DND-41 (cell line): Measurements from ENCODE around the gene SHROOM2.

Source experiments
- ATAC-seq: fragments of 200-7000 bp; cut with Tn5 transposase; 3 replicates; pipeline ENCODE4 v1.9.1; 2021; ENCODE audit warnings: low read depth; ENCODE audit not compliant: insufficient read depth
- DNase-seq: peaks from one replicate; pipeline ENCODE4 v3.0.0-alpha.2; 2020
- H2AFZ ChIP-seq: 2 replicates; pipeline ENCODE4 v1.6.0; 2012; ENCODE audit warnings: low read depth, low read length
- H3K27ac ChIP-seq: 2 replicates; pipeline ENCODE4 v1.5.1; 2012; ENCODE audit warnings: low read length, inconsistent platforms
- H3K27me3 ChIP-seq: fragments of 200-600 bp; sonication (generic); 2 replicates; pipeline ENCODE4 v1.6.0; 2012; ENCODE audit warnings: low read length, mild to moderate bottlenecking, inconsistent platforms; ENCODE audit not compliant: insufficient read depth, poor library complexity
- H3K36me3 ChIP-seq: 2 replicates; pipeline ENCODE4 v1.5.1; 2012; ENCODE audit warnings: low read length, inconsistent platforms; ENCODE audit not compliant: insufficient read depth
- H3K4me1 ChIP-seq: 2 replicates; pipeline ENCODE4 v1.5.1; 2012; ENCODE audit warnings: mild to moderate bottlenecking, low read length; ENCODE audit not compliant: insufficient read depth
- H3K4me2 ChIP-seq: 2 replicates; pipeline ENCODE4 v1.6.0; 2012; ENCODE audit warnings: mild to moderate bottlenecking, moderate library complexity, low read length, inconsistent platforms; ENCODE audit not compliant: insufficient read depth
- H3K4me3 ChIP-seq, 2 experiments: fragments of 200-600 bp in 1 of 2; shearing (Covaris generic) in 1 of 2; 2 replicates each; pipeline ENCODE4 v1.5.1; 2012 to 2016; ENCODE audit warnings: inconsistent platforms in 2 of 2, low read length in 2 of 2, mild to moderate bottlenecking in 2 of 2, low read depth in 1 of 2, moderate library complexity in 1 of 2
- H3K79me2 ChIP-seq: 2 replicates; pipeline ENCODE4 v1.6.0; 2012; ENCODE audit warnings: low read length, inconsistent platforms; ENCODE audit not compliant: insufficient read depth
- H3K9ac ChIP-seq: 2 replicates; pipeline ENCODE4 v1.6.0; 2012; ENCODE audit warnings: low read depth, mild to moderate bottlenecking, inconsistent platforms, low read length, moderate library complexity
- H3K9me3 ChIP-seq: 2 replicates; pipeline ENCODE4 v1.5.1; 2012; ENCODE audit warnings: low read length, moderate library complexity, mild to moderate bottlenecking, inconsistent platforms; ENCODE audit not compliant: insufficient read depth, severe bottlenecking
- H4K20me1 ChIP-seq: 2 replicates; pipeline ENCODE4 v1.6.0; 2012; ENCODE audit warnings: low read length; ENCODE audit not compliant: insufficient read depth
- CTCF ChIP-seq: IDR thresholded peaks from 2 replicates; pipeline ENCODE4 v1.5.1; 2012; ENCODE audit warnings: borderline replicate concordance, low read length, moderate library complexity, mild to moderate bottlenecking; ENCODE audit not compliant: poor library complexity, severe bottlenecking; ENCODE audit errors: extremely low read depth
- EZH2 ChIP-seq: IDR thresholded peaks from 3 replicates; pipeline ENCODE4 v1.6.1; 2012; ENCODE audit warnings: borderline replicate concordance, low read depth, mild to moderate bottlenecking, moderate library complexity, low read length, inconsistent platforms; ENCODE audit not compliant: severe bottlenecking

The SHROOM2 gene, protein sequence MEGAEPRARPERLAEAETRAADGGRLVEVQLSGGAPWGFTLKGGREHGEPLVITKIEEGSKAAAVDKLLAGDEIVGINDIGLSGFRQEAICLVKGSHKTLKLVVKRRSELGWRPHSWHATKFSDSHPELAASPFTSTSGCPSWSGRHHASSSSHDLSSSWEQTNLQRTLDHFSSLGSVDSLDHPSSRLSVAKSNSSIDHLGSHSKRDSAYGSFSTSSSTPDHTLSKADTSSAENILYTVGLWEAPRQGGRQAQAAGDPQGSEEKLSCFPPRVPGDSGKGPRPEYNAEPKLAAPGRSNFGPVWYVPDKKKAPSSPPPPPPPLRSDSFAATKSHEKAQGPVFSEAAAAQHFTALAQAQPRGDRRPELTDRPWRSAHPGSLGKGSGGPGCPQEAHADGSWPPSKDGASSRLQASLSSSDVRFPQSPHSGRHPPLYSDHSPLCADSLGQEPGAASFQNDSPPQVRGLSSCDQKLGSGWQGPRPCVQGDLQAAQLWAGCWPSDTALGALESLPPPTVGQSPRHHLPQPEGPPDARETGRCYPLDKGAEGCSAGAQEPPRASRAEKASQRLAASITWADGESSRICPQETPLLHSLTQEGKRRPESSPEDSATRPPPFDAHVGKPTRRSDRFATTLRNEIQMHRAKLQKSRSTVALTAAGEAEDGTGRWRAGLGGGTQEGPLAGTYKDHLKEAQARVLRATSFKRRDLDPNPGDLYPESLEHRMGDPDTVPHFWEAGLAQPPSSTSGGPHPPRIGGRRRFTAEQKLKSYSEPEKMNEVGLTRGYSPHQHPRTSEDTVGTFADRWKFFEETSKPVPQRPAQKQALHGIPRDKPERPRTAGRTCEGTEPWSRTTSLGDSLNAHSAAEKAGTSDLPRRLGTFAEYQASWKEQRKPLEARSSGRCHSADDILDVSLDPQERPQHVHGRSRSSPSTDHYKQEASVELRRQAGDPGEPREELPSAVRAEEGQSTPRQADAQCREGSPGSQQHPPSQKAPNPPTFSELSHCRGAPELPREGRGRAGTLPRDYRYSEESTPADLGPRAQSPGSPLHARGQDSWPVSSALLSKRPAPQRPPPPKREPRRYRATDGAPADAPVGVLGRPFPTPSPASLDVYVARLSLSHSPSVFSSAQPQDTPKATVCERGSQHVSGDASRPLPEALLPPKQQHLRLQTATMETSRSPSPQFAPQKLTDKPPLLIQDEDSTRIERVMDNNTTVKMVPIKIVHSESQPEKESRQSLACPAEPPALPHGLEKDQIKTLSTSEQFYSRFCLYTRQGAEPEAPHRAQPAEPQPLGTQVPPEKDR (N-terminal part only)

DNA sequence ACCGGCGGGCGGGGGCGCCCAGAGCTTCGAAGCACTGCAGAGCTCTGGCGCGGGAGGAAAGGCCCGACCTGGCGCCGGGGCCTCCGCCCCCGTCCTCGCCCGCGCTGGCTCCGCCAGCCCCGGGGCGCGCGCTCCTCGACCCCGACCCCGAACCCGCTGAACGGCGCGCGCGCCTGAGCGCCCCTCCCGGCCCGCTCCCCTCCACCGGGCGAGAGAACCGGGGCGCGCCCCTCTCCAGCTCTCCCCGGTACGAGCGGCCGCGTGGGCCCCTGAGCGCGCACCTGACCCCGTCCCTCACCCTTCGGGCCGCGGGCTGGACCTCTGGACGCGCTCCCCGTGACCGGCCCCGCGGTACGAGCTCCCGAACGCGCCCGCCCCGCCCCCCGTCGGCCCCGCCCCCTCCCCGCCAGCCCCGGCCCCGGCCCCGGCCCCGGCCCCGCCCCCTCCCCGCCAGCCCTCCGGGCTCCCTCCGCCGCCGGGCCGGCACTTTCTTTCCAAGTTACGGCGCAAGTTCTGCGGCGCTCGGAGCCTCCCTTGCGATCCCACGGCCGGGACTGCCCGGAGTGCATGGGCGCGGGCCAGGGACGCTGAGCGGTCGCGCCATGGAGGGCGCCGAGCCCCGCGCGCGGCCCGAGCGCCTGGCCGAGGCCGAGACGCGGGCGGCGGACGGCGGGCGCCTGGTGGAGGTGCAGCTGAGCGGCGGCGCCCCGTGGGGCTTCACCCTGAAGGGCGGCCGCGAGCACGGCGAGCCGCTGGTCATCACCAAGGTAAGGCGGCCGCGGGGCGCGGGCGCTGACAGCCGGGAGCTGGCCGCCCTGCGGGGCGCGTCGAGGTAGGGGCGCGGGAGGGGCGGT, at the start of gene SHROOM2:
SHROOM2 (plus strand) TSS at position 486 of the 854 bp plus-strand sequence; CDS start at position 603, 117 bp downstream.
- DNase-seq (no peak), ATAC-seq (no peak)
- Histone ChIP-seq H3K4me1 (no peaks in the 10 kb centered on the region), H3K9ac (no peak within 1 kb of the TSS), H3K4me3 (no peak within 1 kb of the TSS), H3K9me3 (no peaks in the 10 kb centered on the region), H3K27me3 (no peaks in the 10 kb centered on the region), H3K36me3 (no peaks in the 10 kb centered on the region), H2AFZ (no peak within 1 kb of the TSS), H3K79me2 (no peaks in the 10 kb centered on the region), H4K20me1 (no peaks in the 10 kb centered on the region), H3K27ac (no peak within 1 kb of the TSS), H3K4me2 (no peak within 1 kb of the TSS)
- no peak for TF ChIP-seq CTCF
- no peak for TF ChIP-seq EZH2

DNA sequence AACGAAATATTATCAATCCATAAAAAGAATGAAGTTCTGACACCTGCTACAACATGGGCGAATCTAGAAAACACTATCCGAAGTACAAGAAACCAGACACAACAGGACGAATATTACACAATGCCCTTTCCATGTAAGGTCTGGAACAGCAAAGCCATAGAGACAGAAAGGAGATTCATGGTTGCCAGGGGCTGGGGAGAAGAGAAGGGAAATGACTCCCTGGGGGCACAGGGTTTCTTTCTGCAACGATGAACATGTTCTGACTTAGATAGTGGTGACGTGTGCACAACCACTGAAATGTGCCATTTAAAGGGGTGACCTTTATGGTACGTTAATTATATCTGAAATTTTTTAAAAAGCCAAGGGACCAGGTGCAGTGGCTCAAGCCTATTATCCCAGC, 48.9 kb upstream of the SHROOM2 start:
- H3K27me3 ChIP-seq = no peaks in the 10 kb centered on the region
- DNase-seq = no peak
- ATAC-seq = no peak
- no peak overlapping the region for H3K4me3 ChIP-seq
- no peak overlapping the region for H3K4me2 ChIP-seq
- H3K9ac ChIP-seq = no peak overlapping the region
- H4K20me1 ChIP-seq = no peaks in the 10 kb centered on the region
- no peaks in the 10 kb centered on the region for H3K36me3 ChIP-seq
- H2AFZ ChIP-seq = no peak overlapping the region
- H3K79me2 ChIP-seq = no peaks in the 10 kb centered on the region
- H3K4me1 ChIP-seq = no peaks in the 10 kb centered on the region
- no peak for TF ChIP-seq EZH2
- TF ChIP-seq CTCF = no peak
- H3K27ac ChIP-seq = no peak overlapping the region
- no peaks in the 10 kb centered on the region for H3K9me3 ChIP-seq

DNA sequence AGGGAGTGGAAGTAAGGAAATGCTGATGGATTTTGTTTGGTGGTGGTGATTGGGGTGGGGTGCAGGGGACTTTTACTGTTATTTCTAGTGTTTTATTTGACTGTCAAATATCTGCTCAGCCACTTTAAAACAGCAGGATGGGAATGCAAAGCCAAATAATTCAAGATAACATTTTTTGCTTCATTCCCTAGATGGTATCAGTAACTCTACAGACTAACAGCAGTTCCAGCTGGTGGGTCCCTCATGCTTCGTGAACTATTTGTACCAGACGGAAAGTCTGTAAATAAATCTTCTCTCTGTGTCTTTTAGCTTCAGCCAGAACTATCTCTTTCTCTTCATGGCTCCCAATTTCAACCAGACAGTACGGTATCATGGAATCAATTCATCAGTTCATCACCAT, 48.1 kb upstream of the SHROOM2 start:
- ATAC-seq = no peak
- no peak overlapping the region for H3K4me3 ChIP-seq
- no peak for TF ChIP-seq EZH2
- TF ChIP-seq CTCF = no peak
- H3K27me3 ChIP-seq = no peaks in the 10 kb centered on the region
- H3K36me3 ChIP-seq = no peaks in the 10 kb centered on the region
- no peak overlapping the region for H3K4me2 ChIP-seq
- H3K4me1 ChIP-seq = no peaks in the 10 kb centered on the region
- no peak overlapping the region for H3K9ac ChIP-seq
- no peaks in the 10 kb centered on the region for H3K79me2 ChIP-seq
- no peak for DNase-seq
- H3K27ac ChIP-seq = no peak overlapping the region
- H2AFZ ChIP-seq = no peak overlapping the region
- no peaks in the 10 kb centered on the region for H4K20me1 ChIP-seq
- H3K9me3 ChIP-seq = no peaks in the 10 kb centered on the region
